GM21423 (cell line): ENCODE results near the gene ADAMTS2.

Source experiments
- ATAC-seq: cut with Tn5 transposase; IDR thresholded peaks from one replicate; pipeline ENCODE4 v1.9.1; 2021; ENCODE audit warnings: mild to moderate bottlenecking, moderate library complexity; ENCODE audit not compliant: unreplicated experiment

ADAMTS2 gene

GRCh38 chr5:179345433-179346321 lies at the start of gene ADAMTS2:
ADAMTS2 (minus strand) TSS chr5:179345461; CDS start chr5:179345328, 133 bp downstream.
- ATAC-seq = no peak

DNA sequence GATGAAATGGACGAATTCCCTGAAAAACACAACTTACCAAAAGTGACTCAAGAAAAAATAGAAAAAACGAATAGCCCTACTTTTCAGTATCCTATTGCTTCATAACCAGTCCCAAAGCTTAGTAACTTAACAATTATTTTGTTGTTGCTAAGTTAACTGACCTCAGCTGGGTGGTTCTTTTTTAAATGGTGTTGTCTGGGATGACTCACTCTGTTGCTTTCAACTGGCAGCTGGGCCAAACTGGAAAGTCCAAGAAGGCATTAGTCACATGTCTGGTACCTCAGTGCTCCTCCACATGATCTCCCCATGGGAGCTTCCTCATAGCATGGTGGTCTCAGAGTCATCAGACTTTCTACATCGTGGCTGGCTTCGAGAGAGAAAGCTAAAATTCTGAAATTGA lies 47.8 kb upstream of the ADAMTS2 start:
- ATAC-seq = no peak

- no peak for ATAC-seq
Observed at GRCh38 chr5:179387151-179388110, 42.2 kb upstream of the ADAMTS2 start.

GRCh38 chr5:179385914-179386313 lies 40.7 kb upstream of the ADAMTS2 start:
- ATAC-seq = no peak

GRCh38 chr5:179382486-179382885 lies 37.2 kb upstream of the ADAMTS2 start:
- ATAC-seq = no peak

DNA sequence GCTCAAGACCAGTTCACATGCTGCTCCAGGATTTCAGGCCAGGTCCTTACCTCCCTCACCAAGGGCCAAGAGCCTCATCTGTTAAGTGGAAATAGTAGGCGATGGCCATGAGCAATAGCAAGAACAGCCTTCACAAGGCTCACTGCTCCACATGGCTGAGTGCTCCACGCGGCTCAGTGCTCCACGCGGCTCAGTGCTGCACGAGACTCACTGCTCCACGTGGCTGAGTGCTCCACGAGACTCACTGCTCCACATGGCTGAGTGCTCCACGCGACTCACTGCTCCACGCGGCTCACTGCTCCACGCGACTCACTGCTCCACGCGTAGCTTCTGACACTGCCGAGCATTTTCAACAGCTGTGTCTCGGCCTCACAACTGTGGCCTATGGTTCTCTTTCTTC lies 36.4 kb upstream of the ADAMTS2 start:
- ATAC-seq = no peak

DNA sequence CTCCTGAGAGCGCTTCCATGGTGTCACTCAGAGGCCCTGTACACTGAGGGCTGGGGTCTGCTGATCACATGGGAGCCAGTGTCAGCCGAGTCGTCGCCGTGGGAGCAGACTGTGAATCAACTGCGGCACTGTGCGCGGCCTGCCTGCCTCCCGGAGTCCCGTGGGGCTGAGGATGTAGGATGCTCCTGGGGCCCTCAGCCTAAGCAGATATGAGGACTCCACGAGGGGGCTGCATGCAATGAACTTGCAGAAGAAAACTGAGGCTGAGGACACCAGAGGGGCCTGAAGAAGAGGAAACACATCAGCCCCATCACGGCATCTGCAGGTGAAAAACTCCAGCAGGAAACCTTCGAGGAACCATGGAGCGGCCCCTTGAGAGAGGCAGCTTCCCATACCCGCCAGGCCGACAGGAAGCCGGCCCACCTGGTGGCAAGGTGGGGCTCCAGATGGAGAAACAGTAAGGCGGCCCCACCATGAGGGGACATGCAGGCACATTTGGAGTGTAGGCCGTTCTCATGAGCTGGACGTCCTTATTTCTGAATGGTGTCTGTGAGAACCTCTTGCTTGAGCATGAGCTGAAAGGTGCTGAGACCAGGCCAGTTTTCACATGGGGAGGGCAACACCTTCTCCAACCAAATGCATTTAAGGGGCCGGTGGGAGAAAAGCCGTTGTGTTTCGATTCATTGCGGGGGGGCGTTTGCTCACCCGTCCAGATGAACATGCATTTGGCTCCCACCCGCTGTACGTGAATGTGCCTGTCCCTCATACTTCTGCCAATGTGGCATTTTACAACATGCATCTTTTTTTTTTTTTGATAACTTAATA lies 35.2 kb upstream of the ADAMTS2 start:
- no peak for ATAC-seq

DNA sequence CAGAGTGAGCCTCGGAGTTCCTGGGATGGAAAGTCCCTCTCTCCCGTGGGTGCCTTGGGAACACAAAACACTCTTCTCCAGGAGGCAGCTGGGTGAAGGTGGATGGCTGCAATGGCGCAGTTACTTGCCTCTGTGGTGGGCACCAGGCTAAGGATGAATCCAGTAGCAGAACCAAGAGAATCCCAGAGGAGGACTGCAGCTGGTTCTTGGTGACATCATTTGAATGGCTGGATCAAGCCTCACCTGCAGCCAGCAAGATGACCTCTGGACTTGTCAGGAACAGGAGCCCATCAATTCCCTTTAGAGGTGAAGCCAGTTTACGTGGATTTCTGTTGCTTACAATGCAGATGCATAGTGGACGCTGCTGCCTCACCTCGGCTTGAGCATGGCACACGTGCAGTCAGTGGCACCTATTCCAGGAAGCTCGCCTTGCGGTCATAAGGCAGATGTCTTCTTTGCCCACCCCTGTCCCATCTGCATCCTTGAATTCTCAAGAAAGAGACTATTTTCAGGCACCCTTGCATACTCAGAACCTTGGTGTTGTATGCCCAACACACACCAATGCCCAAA lies 34.1 kb upstream of the ADAMTS2 start:
- ATAC-seq = no peak

DNA sequence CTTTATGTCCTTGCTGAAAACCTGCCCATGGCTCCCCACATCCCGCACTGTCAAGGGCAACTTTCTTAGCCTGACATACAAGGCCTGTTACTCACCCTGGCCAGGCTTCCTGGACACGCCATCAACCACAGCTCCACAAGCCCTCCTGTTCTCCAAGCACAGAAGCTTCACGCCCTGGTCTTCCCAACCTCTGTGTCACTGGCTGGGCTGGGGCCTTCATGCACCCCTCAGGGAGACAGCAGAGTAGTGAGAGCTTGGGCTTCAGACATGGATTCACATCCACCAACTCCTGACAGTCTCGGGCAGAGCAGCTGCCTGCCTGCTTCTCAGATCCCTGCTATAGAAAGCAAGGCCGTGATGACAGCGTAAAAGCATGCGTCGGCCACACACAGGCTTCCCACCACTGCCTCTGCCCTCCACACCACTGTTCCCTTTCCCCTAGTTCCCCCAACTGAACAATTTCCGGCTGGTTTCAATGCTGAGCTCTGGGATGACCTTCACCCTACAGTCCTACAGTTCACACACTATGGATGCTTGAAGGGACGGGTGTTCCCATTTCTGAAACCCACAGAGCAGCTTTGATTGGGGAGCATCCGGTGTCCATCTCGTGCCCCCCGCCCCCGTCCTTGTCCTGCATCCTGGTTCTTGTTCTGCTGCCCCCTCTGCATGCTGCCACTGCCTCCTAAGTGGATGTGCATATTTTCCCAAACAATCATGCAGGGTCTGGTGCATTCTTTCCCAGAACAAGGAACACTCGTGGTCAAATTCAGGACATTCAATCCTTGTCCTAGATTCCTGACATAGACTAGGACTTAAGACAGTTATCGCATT lies 33.4 kb upstream of the ADAMTS2 start:
- no peak for ATAC-seq

GRCh38 chr5:179378116-179378440 lies 32.8 kb upstream of the ADAMTS2 start:
- no peak for ATAC-seq

- no peak for ATAC-seq
Observed at GRCh38 chr5:179377421-179378115, 32.3 kb upstream of the ADAMTS2 start.

GRCh38 chr5:179376701-179377420 lies 31.6 kb upstream of the ADAMTS2 start:
- no peak for ATAC-seq

GRCh38 chr5:179375831-179376365 lies 30.6 kb upstream of the ADAMTS2 start:
- ATAC-seq = no peak

GRCh38 chr5:179375236-179375685 lies 30.0 kb upstream of the ADAMTS2 start:
- no peak for ATAC-seq

GRCh38 chr5:179374506-179375235 lies 29.4 kb upstream of the ADAMTS2 start:
- ATAC-seq = no peak

- no peak for ATAC-seq
Observed at GRCh38 chr5:179373961-179374505, 28.8 kb upstream of the ADAMTS2 start.
